ENCODE results near the gene MYO15A.

The MYO15A gene

GRCh38 chr17:18108401-18109312 is at the start of gene MYO15A:
MYO15A (plus strand) TSS chr17:18108756; CDS start chr17:18118801, 10,045 bp downstream.
- DNase-seq = no peak

DNA sequence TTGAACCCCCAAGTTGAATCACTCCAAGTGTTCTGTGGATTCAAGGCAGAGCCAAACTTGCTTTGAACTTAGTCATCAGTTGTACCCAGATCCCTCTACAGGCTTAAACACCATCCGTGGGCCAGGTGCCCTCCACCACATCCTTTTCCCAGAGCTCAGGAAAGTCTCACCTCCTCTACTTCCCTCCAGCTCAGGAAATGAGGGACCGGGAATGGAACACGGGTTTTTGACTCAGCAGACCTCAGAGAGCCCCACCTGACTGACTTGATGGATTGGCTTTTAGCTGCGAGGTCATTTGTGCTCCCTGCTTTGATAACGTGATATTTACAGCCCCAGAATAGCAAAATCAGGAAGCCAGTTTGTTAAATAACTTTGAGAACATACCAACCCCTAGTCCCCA is 49.3 kb upstream of the MYO15A start:
- no peak for DNase-seq

DNA sequence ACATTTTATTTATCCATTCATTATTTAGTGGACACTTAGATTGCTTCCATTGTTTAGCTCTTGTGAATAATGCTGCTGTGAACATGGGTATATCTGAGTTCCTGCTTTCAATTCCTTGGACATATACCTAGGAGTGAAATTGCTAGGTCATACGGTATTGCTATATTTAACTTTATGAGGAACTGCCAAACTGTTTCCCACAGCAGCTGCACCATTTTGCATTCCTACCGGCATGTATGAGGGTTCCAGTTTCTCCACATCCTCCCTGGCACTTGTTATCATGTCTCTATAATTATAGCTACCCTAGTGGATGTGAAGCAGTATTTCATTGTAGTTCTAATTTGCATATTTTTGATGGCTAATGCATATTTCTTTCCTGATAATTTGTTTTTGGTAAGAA is 44.5 kb upstream of the MYO15A start:
- no peak for DNase-seq

DNA sequence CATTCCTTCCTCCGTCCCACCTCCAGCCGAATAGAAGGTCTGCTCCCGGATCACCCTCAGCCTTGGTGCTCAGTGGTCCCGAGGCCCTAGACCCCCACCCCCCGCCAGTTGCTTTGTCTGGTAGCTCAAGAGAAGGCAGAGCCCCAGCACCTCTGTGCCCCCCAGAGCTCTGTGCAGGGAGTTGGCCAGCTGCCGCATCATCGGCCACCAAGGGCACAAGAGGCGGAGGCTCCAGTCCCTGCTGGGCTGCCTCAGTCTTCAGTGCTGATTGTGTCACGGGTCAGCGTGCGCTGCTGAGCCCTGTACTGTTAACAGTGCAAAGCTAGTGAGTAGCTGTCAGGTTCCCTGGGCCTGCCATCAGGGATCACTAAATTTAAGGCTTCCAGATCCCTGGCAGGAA is 43.0 kb upstream of the MYO15A start:
- DNase-seq = no peak

DNA sequence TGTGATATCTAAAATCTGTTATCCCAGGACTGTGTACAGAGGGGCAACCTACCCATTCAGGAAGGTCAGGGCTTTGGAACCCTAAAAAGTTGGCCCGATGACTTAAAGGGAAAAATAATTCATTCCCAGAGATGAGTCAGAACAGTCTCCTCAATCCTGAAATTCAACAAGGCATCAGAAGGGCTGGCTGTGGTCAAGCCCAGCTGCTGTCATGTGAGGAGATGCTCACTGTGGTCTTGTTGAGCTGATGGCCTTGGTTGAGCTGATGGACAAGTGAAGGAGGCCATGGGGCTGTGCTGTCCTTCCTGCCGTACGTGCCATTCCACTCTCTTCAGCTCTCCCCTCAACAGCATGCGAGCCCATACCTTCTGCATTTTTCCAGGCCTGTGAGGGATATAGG is 41.7 kb upstream of the MYO15A start:
- no peak for DNase-seq

- DNase-seq = no peak
Observed at GRCh38 chr17:18069101-18069500, 39.5 kb upstream of the MYO15A start.

GRCh38 chr17:18070861-18071340 is 37.7 kb upstream of the MYO15A start:
- DNase-seq = peak; percentile 48

DNA sequence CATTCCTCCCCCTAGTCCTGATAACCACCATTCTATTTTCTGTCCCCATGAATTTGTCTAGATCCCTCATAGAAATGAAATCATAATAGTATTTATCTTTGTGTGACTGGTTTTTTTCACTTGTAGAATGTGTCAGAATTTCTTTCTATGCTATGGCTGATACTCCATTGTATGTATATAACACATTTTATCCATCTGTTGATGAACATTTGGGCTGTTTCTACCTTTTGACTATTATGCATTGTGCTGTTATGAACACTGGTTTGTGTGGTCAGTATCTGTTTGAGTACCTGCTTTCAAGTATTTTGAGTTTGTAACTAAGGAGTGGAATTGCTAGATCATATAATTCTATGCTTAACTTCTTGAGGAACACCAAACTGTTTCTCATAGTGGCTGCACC is 36.8 kb upstream of the MYO15A start:
- DNase-seq = no peak

DNA sequence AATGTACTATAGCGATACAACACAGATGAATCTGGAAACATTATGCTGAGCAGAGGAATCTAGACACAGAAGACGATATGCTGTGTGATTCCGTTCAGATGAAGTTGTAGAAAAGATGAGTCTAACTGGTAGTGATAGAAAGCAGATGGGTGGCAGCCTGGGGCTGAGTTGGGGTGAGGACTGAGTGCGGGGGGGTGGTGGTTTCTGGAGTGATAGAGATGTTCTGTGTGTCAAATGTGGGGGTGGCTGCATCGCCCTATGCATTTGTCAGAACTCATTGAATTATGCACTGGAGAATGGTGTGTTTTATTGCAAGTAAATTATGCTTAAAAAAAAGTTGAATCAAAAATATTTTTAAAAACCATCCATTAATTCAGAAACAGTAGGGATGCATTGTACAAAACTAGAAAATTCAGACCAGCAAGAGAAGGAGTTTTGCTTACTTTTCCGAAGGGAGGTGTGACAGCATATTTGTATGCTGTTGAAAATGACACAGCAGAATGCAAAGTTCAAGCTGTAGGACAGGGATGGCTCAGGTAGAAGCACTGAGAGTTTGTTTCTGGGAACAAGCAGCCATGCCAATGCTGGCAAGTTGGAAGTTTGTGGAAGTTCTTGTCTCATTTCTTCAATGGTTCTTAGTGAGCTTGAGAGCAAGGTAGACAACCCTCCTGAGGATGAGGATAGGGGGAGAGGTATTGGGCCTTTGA is 33.8 kb upstream of the MYO15A start:
- DNase-seq = no peak

DNA sequence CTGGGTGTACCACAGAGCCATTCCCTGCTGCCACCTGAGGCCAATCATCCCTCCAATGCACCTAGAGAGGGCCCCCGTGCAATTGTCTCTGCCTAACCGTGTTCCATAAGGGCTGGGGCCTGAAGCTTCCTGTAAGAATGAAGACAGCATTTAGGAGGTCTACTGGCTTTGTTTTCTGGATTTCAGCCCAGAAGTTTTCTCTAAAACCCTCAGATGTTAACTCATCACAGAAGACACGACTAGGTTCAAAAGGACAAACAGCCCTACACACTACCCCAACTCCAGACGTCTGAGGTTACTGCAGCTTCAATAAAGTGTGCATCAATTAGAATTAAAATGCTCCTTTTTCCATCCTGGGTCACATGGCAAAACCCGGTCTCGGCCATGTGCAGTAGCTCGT is 31.6 kb upstream of the MYO15A start:
- no peak for DNase-seq

DNA sequence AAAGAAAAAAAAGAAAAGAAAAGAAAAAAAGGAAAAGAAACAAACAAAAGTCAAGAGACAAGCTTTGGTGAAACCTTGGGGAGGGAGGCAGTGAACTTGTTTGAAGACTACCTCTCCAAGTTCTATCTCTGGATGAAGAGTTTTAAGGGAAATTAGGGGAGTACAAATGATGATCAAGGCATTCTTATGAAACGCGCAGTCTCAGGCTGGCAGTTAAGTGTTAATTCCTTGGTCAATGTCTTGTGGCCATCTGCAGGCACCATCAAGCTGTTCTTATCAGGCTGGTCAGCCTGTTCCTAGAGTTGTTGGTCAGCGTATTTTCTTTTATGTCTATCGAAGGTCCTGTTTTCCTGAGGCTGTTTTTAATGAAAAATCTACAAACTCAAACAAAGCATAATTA is 29.0 kb upstream of the MYO15A start:
- no peak for DNase-seq

DNA sequence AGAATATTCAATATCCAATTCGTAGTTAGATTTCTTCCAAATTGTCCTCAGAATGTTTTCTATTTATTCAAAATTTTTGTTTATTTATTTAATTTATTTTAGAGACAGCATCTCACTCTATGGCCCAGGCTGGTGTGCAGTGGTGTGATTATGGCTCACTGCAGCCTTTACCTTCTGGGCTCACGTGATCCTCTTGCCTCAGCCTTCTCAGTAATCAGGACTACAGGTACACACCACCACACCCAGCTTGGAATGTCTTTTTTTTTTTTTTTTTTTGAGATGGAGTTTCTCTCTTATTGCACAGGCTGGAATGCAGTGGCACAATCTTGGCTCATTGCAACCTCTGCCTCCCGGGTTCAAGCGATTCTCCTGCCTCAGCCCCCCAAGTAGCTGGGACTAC is 24.3 kb upstream of the MYO15A start:
- DNase-seq = no peak

DNA sequence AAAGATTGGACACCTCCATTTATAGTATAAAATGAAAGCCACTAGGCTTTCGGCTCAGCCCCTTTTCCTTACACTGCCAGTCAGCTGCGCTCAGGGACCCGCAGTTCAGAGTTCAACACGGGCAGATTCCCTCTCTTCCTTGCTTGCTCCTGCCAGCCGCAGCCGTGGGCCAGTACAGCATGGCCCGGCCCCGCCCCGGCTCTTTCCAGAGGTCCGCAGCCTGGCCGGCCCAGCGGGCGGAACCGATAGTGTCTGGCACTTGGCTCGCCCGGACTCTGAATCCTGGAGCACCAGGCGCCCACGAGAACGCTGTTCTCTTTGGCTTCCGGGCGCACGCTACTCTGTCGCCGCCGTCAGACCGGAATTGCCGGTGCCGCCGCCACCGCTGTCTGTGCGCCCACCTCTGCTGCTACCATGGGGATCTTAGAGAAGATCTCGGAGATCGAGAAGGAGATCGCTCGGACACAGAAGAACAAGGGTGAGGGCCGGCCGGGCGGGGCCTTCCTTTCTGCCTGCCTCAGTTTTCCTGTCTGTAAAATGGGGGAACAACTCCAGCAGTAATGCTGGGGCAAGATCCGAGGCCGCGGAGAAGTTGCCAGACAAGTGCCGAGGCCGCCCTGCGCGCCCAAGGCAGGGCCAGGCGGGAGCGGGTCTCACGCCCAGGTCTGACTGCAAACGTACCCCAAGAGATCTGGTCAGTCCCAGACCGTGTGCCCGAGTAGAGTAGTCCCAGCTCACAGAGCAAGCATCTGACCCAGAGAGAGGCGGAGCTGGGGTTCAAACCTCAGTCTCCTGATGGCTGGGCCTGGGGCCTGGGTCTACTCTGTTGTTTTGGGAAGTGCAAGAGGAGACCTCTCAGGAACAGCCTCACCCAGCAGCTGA is 20.7 kb upstream of the MYO15A start, which contains the start of gene DRG2:
TSS of gene DRG2 (plus strand) at position 339 of the 882 bp plus-strand sequence. CDS start at position 415, 76 bp downstream.
- DNase-seq = peak; percentile 93

DNA sequence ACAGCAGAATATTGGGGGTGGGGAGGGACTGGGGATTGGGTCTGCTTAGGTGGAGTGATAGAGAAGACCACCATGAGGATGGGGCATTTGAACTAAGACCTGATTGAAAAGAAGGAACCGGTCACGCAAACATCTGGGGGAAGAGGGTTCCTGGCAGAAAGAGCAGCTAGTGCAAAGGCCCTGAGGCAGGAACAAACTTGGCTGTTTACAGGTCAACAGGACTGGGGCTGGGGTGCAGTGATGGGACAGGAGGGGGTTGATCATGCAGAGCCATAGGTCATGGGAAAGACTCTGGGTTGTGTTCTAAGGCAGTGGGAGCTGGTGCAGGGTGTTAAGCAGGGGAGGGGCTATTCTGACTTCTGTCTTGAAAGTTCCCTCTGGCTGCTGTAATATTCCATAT is 18.9 kb upstream of the MYO15A start:
- no peak for DNase-seq

DNA sequence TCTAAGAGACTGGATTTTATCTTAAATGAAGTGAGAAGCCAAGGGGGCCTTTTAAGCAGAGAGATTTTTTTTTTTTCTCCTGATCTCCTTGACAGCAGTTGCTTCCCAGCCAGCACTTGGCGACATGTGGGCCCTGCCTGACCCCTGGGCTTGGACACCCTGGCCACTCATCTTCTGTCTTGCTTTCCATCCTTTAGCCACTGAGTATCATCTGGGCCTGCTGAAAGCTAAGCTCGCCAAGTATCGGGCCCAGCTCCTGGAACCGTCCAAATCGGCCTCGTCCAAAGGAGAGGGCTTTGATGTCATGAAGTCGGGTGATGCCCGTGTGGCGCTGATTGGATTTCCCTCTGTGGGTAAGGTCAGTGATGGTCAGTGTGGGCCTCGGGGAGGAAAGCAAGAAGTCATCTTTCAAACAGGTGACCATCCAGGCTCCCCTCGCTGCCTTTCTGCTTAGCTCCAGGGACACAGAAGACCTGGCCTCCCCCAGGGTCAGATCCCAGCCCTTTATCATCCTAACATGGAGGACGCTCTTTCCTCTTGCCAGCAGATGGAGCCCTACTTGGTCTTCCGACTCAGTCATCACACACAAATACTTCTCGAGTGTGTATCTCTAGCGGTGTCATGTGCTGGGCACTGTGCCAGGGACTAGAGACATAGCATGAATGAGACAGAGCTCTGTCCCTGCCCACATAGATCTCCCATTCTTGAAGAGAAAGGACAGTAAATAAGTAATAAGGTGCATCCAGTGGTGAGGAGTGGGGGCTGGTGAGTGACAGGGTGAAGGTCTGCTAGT is 14.7 kb upstream of the MYO15A start:
- peak; percentile 76 for DNase-seq

GRCh38 chr17:18094409-18094807 is 14.1 kb upstream of the MYO15A start:
- no peak for DNase-seq

DNA sequence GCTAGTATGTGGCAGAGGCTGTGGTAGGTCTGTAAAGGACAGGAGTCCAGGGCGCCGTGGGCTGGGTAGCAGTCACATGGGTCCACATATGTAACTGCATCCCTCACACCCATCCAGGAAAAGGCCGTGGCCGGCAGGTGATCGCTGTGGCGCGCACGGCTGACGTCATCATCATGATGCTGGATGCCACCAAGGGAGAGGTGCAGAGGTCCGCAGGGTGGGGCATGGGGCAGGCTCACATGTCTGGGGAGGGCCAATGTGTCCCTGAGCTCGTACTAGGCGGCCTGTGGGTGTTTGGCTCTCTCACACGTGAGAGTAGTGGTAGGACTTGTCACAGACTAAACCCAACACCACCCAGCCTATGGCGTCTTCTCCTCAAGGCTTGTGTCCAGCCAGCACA is 9.0 kb upstream of the MYO15A start:
- DNase-seq = no peak

- DNase-seq = no peak
Observed at GRCh38 chr17:18100616-18101015, 7.9 kb upstream of the MYO15A start.

GRCh38 chr17:18101828-18102227 is 6.7 kb upstream of the MYO15A start:
- no peak for DNase-seq

DNA sequence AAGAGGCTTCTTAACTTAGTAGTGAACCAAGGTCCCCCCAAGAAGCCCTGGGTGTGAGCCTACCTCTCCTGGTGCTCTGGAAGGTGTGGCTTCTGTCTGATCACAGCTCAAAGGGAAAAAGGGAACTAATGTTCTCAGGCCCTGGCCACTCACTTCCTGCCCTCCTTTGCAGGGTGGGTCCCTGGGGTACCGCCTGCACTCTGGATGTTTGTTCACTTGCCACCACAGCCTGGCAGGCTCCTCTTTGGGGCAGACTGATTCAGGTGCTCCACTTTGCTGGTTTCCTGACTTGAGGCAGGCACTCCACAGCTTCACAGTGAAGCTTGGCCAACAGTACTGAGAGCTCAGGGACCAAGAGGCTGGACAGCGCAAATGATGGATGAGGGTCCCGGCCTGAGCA is 5.9 kb upstream of the MYO15A start:
- DNase-seq = no peak

GRCh38 chr17:18105027-18105426 is 3.5 kb upstream of the MYO15A start:
- no peak for DNase-seq

- no peak for DNase-seq
Observed at GRCh38 chr17:18105595-18105994, 3.0 kb upstream of the MYO15A start.
